ENCODE results near the gene TTF1.

Gene TTF1

GRCh38 chr9:132443951-132444607, 37.4 kb upstream of the TTF1 start:
- no peak overlapping the region for H3K27ac ChIP-seq (replicated peaks)
- peak; percentile 68 for TF ChIP-seq SPI1 (IDR thresholded peaks at IDR 0.05; ENCODE audit: borderline replicate concordance, low read depth)
- TF ChIP-seq GABPA (IDR thresholded peaks at IDR 0.05; ENCODE audit: low read depth) = no peak
- peaks cover 6% of the 10 kb centered on the region for H3K27me3 ChIP-seq (ENCODE audit: insufficient read depth, poor library complexity, severe bottlenecking)
- no peak overlapping the region for H3K4me3 ChIP-seq (replicated peaks; ENCODE audit: insufficient read depth, low read length)
- DNase-seq (ENCODE audit: low read depth in 1 of 2, low spot score in 1 of 2) = no peak

- TF ChIP-seq CTCF (IDR thresholded peaks at IDR 0.05; ENCODE audit: insufficient read depth, low read length) = no peak
- TF ChIP-seq REST (IDR thresholded peaks at IDR 0.05; ENCODE audit: insufficient replicate concordance, low read depth) = no peak
- no peak for TF ChIP-seq POLR2AphosphoS5 (IDR thresholded peaks at IDR 0.05; ENCODE audit: low read depth)
- TF ChIP-seq SPI1 (IDR thresholded peaks at IDR 0.05; ENCODE audit: borderline replicate concordance, low read depth) = no peak
- TF ChIP-seq GABPA (IDR thresholded peaks at IDR 0.05; ENCODE audit: low read depth) = no peak
- Histone ChIP-seq H3K4me3 (replicated peaks; ENCODE audit: insufficient read depth, low read length) (no peak overlapping the region), H3K27me3 (ENCODE audit: insufficient read depth, poor library complexity, severe bottlenecking) (peaks cover 9% of the 10 kb centered on the region), H3K27ac (replicated peaks) (no peak overlapping the region)
- no peak for DNase-seq (ENCODE audit: low read depth in 1 of 2, low spot score in 1 of 2)
Observed at GRCh38 chr9:132441404-132441803, 34.8 kb upstream of the TTF1 start.

GRCh38 chr9:132440735-132441134, 34.1 kb upstream of the TTF1 start:
- no peak overlapping the region for H3K27ac ChIP-seq (replicated peaks)
- no peak for DNase-seq (ENCODE audit: low read depth in 1 of 2, low spot score in 1 of 2)
- TF ChIP-seq SPI1 (IDR thresholded peaks at IDR 0.05; ENCODE audit: borderline replicate concordance, low read depth) = no peak
- TF ChIP-seq REST (IDR thresholded peaks at IDR 0.05; ENCODE audit: insufficient replicate concordance, low read depth) = no peak
- no peak for TF ChIP-seq GABPA (IDR thresholded peaks at IDR 0.05; ENCODE audit: low read depth)
- no peak for TF ChIP-seq POLR2AphosphoS5 (IDR thresholded peaks at IDR 0.05; ENCODE audit: low read depth)
- no peak for TF ChIP-seq CTCF (IDR thresholded peaks at IDR 0.05; ENCODE audit: insufficient read depth, low read length)
- H3K4me3 ChIP-seq (replicated peaks; ENCODE audit: insufficient read depth, low read length) = no peak overlapping the region
- peaks cover 9% of the 10 kb centered on the region for H3K27me3 ChIP-seq (ENCODE audit: insufficient read depth, poor library complexity, severe bottlenecking)

GRCh38 chr9:132439153-132439552, 32.5 kb upstream of the TTF1 start:
- Histone ChIP-seq H3K4me3 (replicated peaks; ENCODE audit: insufficient read depth, low read length) (no peak overlapping the region), H3K27me3 (ENCODE audit: insufficient read depth, poor library complexity, severe bottlenecking) (peaks cover 5% of the 10 kb centered on the region), H3K27ac (replicated peaks) (no peak overlapping the region)
- no peak for DNase-seq (ENCODE audit: low read depth in 1 of 2, low spot score in 1 of 2)
- TF ChIP-seq REST (IDR thresholded peaks at IDR 0.05; ENCODE audit: insufficient replicate concordance, low read depth) = no peak
- no peak for TF ChIP-seq GABPA (IDR thresholded peaks at IDR 0.05; ENCODE audit: low read depth)
- no peak for TF ChIP-seq SPI1 (IDR thresholded peaks at IDR 0.05; ENCODE audit: borderline replicate concordance, low read depth)
- no peak for TF ChIP-seq CTCF (IDR thresholded peaks at IDR 0.05; ENCODE audit: insufficient read depth, low read length)
- TF ChIP-seq POLR2AphosphoS5 (IDR thresholded peaks at IDR 0.05; ENCODE audit: low read depth) = no peak

Measured in HL-60 (cell line).